Neuronal stem cell (in vitro differentiated cells): Measurements from ENCODE around the gene NDUFAF3.

Experiments used
- DNase-seq: peaks from one replicate; pipeline ENCODE4 v3.0.0-alpha.2; 2013; ENCODE audit warnings: low spot score
- H2AFZ ChIP-seq: one replicate; pipeline ENCODE4 v1.6.1; 2013; ENCODE audit warnings: mild to moderate bottlenecking, low read length, inconsistent platforms
- H2AK5ac ChIP-seq: 2 replicates; pipeline ENCODE4 v1.6.1; 2013; ENCODE audit warnings: low read depth, mild to moderate bottlenecking, inconsistent platforms, low read length, moderate library complexity, mixed read lengths
- H2BK120ac ChIP-seq: 2 replicates; pipeline ENCODE4 v1.6.1; 2013; ENCODE audit warnings: low read depth, mild to moderate bottlenecking, inconsistent platforms, low read length, moderate library complexity, mixed read lengths
- H2BK12ac ChIP-seq: one replicate; pipeline ENCODE4 v1.6.1; 2013; ENCODE audit warnings: low read length, inconsistent platforms
- H2BK15ac ChIP-seq: 2 replicates; pipeline ENCODE4 v1.6.1; 2013; ENCODE audit warnings: mild to moderate bottlenecking, low read length, inconsistent platforms, mixed read lengths
- H2BK5ac ChIP-seq: one replicate; pipeline ENCODE4 v1.6.1; 2013; ENCODE audit warnings: inconsistent platforms, mild to moderate bottlenecking, low read length, moderate library complexity
- H3K14ac ChIP-seq: one replicate; pipeline ENCODE4 v1.6.1; 2013; ENCODE audit warnings: low read length, inconsistent platforms
- H3K18ac ChIP-seq: 2 replicates; pipeline ENCODE4 v1.6.1; 2013; ENCODE audit warnings: low read length, inconsistent platforms
- H3K23ac ChIP-seq: 2 replicates; pipeline ENCODE4 v1.6.1; 2013; ENCODE audit warnings: low read depth, mild to moderate bottlenecking, mixed read lengths, low read length, inconsistent platforms; ENCODE audit not compliant: poor library complexity
- H3K27ac ChIP-seq: replicated peaks from 3 replicates; pipeline ENCODE4 v1.5.1; 2013; ENCODE audit warnings: low read length, inconsistent platforms
- H3K27me3 ChIP-seq, 3 experiments: 2 replicates each; pipeline ENCODE4 v1.6.1; 2013; ENCODE audit warnings: low read length in 3 of 3, mild to moderate bottlenecking in 2 of 3, inconsistent platforms in 1 of 3, low read depth in 1 of 3, mixed read lengths in 1 of 3, moderate library complexity in 1 of 3; ENCODE audit not compliant: control insufficient read depth in 3 of 3, insufficient read depth in 3 of 3
- H3K36me3 ChIP-seq, 2 donors: replicated peaks in 1 of 2; 2 replicates each; pipeline ENCODE4 v1.6.1; 2013; ENCODE audit warnings: low read length in 2 of 2; ENCODE audit not compliant: control insufficient read depth in 2 of 2, insufficient read depth in 2 of 2
- H3K4ac ChIP-seq: 2 replicates; pipeline ENCODE4 v1.6.1; 2013; ENCODE audit warnings: inconsistent platforms, mild to moderate bottlenecking, low read length, moderate library complexity
- H3K4me1 ChIP-seq, 2 donors: 1 replicate in 1 of 2; 2 replicates in 1 of 2; pipeline ENCODE4 v1.6.1; 2013; ENCODE audit warnings: low read length in 2 of 2, low read depth in 1 of 2; ENCODE audit not compliant: control insufficient read depth in 2 of 2, insufficient read depth in 1 of 2
- H3K4me2 ChIP-seq: one replicate; pipeline ENCODE4 v1.6.1; 2013; ENCODE audit warnings: mild to moderate bottlenecking, low read length, inconsistent platforms; ENCODE audit not compliant: insufficient read depth, poor library complexity, severe bottlenecking
- H3K4me3 ChIP-seq, 2 donors: 2 replicates each; pipeline ENCODE4 v1.5.1; 2013; ENCODE audit warnings: low read length in 2 of 2, mild to moderate bottlenecking in 2 of 2, inconsistent platforms in 1 of 2, moderate library complexity in 1 of 2
- H3K79me1 ChIP-seq: one replicate; pipeline ENCODE4 v1.6.1; 2013; ENCODE audit warnings: low read depth, mild to moderate bottlenecking, inconsistent platforms, low read length, moderate library complexity
- H3K9ac ChIP-seq: one replicate; pipeline ENCODE4 v1.6.1; 2013; ENCODE audit warnings: mild to moderate bottlenecking, low read depth, low read length, inconsistent platforms; ENCODE audit not compliant: poor library complexity
- H3K9me3 ChIP-seq, 2 donors: replicated peaks in 1 of 2; 2 replicates each; pipeline versions ENCODE3 to v1.6.1; 2013; ENCODE audit warnings: low read length in 2 of 2, mild to moderate bottlenecking in 2 of 2, inconsistent platforms in 1 of 2, low read depth in 1 of 2, mixed read lengths in 1 of 2, moderate library complexity in 1 of 2; ENCODE audit not compliant: control insufficient read depth in 2 of 2, insufficient read depth in 1 of 2
- H4K8ac ChIP-seq: one replicate; pipeline ENCODE4 v1.6.1; 2013; ENCODE audit warnings: low read depth, mild to moderate bottlenecking, inconsistent platforms, low read length, moderate library complexity
- H4K91ac ChIP-seq: one replicate; pipeline ENCODE4 v1.6.1; 2013; ENCODE audit warnings: low read length, low read depth, mild to moderate bottlenecking, inconsistent platforms; ENCODE audit not compliant: poor library complexity
- WGBS, 2 donors: extraction: QIAGEN DNeasy Blood & Tissue Kit; methylation state at CpG; one replicate each; pipeline ENCODE4 v1.1.7; 2013; ENCODE audit warnings: missing lambda C conversion rate in 2 of 2, mixed read lengths in 1 of 2; ENCODE audit not compliant: insufficient read length in 2 of 2, insufficient replicate concordance in 1 of 2; ENCODE audit errors: extremely low coverage in 2 of 2; 5-methylcytosine and 5-hydroxymethylcytosine counted together

Gene NDUFAF3

DNA sequence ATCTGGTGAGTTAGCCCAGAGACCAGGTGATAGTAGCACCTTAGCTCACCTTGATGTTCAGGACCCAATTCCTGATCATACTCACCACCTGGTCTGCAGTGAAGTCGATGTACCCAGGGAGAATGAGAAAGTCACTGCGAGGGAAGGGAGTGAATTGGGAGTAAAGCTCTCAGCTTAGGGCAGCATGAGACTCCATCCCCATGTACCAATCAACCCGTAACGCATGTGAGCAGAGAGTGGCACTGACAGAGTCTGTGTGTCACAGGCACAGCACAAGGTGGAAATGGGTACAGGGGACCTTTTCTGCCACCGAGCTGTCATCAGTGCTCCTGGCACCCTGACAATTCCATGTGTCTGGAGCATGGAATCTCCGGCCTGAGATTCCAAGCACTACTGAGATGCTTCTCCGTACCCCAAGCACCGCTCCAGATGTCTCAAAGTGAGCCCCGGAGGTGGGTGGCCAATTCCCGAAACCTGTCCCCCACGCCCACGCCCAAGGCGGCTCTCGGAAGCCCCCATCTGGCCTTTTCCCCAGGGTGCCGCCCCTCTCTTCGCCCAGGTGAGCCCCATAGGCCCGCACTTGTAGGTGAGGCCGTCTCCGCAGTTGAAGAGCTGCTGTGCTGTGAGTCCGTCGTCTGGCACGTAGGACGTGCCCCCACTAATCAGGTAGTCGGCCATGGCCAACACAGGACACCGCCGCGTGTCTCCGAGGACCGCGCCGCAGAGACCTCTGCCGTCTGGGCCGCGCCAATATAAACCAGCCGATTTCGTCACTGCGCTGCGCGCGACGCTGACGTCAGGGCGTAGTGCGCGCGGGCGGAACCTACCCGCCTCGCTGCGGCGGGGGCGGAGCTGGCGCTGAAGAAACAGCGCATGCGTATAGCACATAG is 7.0 kb downstream of the NDUFAF3 start, which contains the start of gene IMPDH2:
TSS of gene IMPDH2 (minus strand) at position 726 of the 890 bp plus-strand sequence. CDS start at position 678, 48 bp downstream.
- no peak within 1 kb of the TSS for H3K27ac ChIP-seq
- peak within 1 kb of the TSS; percentile 35 for H2BK5ac ChIP-seq
- H3K9ac ChIP-seq = peak within 1 kb of the TSS; percentile 97
- H3K4me1 ChIP-seq = peaks cover 6 to 10% of the 10 kb centered on the region in 2 donors
- peak within 1 kb of the TSS; percentile 72 to 83 for H3K4me3 ChIP-seq
- peak within 1 kb of the TSS; percentile 27 for H3K4ac ChIP-seq
- H3K9me3 ChIP-seq = no peaks in the 10 kb centered on the region
- peak within 1 kb of the TSS; percentile 99 for H3K23ac ChIP-seq
- no CpG with 5 or more reads among the region's 55 CpGs for WGBS, 2 donors
- no peak within 1 kb of the TSS for H4K91ac ChIP-seq
- peak within 1 kb of the TSS; percentile 48 for H2AK5ac ChIP-seq
- peaks cover 10% of the 10 kb centered on the region for H3K79me1 ChIP-seq
- DNase-seq = peak; percentile 88
- no peak within 1 kb of the TSS for H2BK15ac ChIP-seq
- H2AFZ ChIP-seq = peak within 1 kb of the TSS; percentile 77
- peak within 1 kb of the TSS; percentile 89 for H3K18ac ChIP-seq
- peaks cover 58 to 93% of the 10 kb centered on the region in 2 donors for H3K36me3 ChIP-seq
- no peak within 1 kb of the TSS for H2BK120ac ChIP-seq
- no peaks in the 10 kb centered on the region for H3K27me3 ChIP-seq
- H2BK12ac ChIP-seq = no peak within 1 kb of the TSS
- H4K8ac ChIP-seq = no peak within 1 kb of the TSS
- H3K14ac ChIP-seq = no peak within 1 kb of the TSS
- peak within 1 kb of the TSS; percentile 92 for H3K4me2 ChIP-seq

DNA sequence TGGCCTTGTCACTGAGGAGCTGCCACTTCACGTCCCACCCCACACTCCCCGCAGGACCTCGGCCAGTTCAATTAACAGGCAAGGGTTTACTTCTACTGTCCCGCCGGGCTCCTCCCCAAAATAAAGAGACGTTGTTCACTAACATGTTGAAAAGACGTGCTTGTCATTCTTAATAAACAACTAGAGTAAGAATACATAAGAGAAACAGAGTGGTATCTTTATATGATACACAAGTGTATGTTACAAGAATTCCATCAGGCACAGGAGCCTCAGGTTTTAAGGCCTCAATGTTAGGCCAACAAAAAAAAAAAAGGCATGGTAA is 7.6 kb downstream of the NDUFAF3 start:
- peaks cover 6 to 10% of the 10 kb centered on the region in 2 donors for H3K4me1 ChIP-seq
- H3K9me3 ChIP-seq = no peaks in the 10 kb centered on the region
- H3K23ac ChIP-seq = peak overlapping the region; percentile 99
- H3K79me1 ChIP-seq = peaks cover 9% of the 10 kb centered on the region
- H3K14ac ChIP-seq = no peak overlapping the region
- DNase-seq = no peak
- H2BK12ac ChIP-seq = no peak overlapping the region
- H3K4me2 ChIP-seq = no peak overlapping the region
- no peak overlapping the region for H3K4ac ChIP-seq
- H3K27ac ChIP-seq = no peak overlapping the region
- no peak overlapping the region for H4K8ac ChIP-seq
- H3K4me3 ChIP-seq = peak overlapping the region in 1 of 2 donors; percentile 72
- no peak overlapping the region for H2BK5ac ChIP-seq
- no peak overlapping the region for H3K9ac ChIP-seq
- H2BK120ac ChIP-seq = no peak overlapping the region
- H4K91ac ChIP-seq = no peak overlapping the region
- H2AFZ ChIP-seq = peak overlapping the region; percentile 60
- peaks cover 58 to 93% of the 10 kb centered on the region in 2 donors for H3K36me3 ChIP-seq
- no peak overlapping the region for H3K18ac ChIP-seq
- H2AK5ac ChIP-seq = no peak overlapping the region
- WGBS, 2 donors = no CpG with 5 or more reads among the region's 7 CpGs
- H2BK15ac ChIP-seq = no peak overlapping the region
- H3K27me3 ChIP-seq = no peaks in the 10 kb centered on the region

DNA sequence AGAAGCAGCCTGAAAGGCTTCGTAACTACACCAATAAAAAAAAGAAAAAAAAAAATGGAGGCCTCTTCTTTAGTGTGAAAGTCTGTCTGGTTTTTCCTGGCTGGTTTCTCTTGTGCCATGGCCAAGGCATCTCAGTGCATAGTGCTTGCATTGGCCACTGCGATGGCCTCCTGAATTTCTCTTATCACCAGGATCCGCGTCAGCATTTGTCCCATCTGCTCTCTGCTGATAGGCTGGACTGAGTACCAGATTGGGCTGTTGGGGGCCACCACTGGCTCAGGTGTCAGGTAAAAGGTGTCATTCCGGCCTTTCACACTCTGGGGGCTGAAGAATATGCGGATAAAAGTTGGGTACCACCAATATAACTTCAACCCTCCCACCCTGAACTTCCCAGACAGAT is 8.4 kb downstream of the NDUFAF3 start:
- H3K18ac ChIP-seq = no peak overlapping the region
- peaks cover 53 to 93% of the 10 kb centered on the region in 2 donors for H3K36me3 ChIP-seq
- H2BK15ac ChIP-seq = no peak overlapping the region
- H3K27ac ChIP-seq = no peak overlapping the region
- no peak overlapping the region for H4K8ac ChIP-seq
- H2AFZ ChIP-seq = no peak overlapping the region
- no peak for DNase-seq
- no peak overlapping the region for H3K23ac ChIP-seq
- H2BK12ac ChIP-seq = no peak overlapping the region
- H3K4me1 ChIP-seq = peaks cover 6 to 10% of the 10 kb centered on the region in 2 donors
- H2BK5ac ChIP-seq = no peak overlapping the region
- no peak overlapping the region for H3K4ac ChIP-seq
- no peak overlapping the region for H3K9ac ChIP-seq
- no peak overlapping the region for H3K4me2 ChIP-seq
- peaks cover 7% of the 10 kb centered on the region for H3K79me1 ChIP-seq
- no peaks in the 10 kb centered on the region for H3K9me3 ChIP-seq
- no peak overlapping the region for H3K14ac ChIP-seq
- H2BK120ac ChIP-seq = no peak overlapping the region
- WGBS, 2 donors = no CpG with 5 or more reads among the region's 6 CpGs
- no peak overlapping the region for H4K91ac ChIP-seq
- H3K27me3 ChIP-seq = no peaks in the 10 kb centered on the region
- no peak overlapping the region for H2AK5ac ChIP-seq
- H3K4me3 ChIP-seq = no peak overlapping the region

DNA sequence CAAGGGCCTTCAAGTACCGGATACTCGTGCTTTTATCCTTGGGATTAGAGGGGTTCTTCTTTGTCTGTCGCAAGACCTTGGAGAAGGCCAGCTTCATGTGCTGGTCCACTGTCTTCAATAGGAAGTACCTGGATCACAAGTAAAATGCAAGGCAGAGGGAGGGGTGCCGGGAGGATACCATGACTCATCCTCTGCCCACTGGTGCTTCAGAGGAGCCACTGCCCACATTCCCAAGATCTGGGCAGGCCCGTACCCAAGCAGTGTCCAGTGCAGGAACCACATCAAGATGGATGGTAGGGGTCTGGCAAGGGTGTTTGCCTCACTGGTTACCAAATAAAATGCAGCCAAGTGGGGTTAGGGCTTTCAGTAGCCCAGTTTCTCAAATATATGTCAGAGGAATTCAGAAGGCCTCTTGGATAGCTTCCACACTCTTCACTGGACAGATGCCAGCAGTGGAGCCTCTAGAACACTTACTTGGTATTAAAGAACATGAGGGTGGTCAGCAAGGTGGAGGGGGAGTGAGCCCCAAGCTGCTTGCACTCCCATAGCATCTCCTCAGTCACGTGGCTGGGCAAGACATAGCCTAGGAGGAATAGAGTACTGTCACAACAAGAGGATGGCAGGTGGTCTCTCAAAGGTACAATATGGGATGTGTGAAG is 10.9 kb downstream of the NDUFAF3 start:
- H2BK12ac ChIP-seq = no peak overlapping the region
- no peak for DNase-seq
- H2AFZ ChIP-seq = no peak overlapping the region
- H2BK15ac ChIP-seq = no peak overlapping the region
- H4K91ac ChIP-seq = no peak overlapping the region
- no peak overlapping the region for H3K4me2 ChIP-seq
- no peak overlapping the region for H3K18ac ChIP-seq
- no peaks in the 10 kb centered on the region for H3K9me3 ChIP-seq
- no peak overlapping the region for H3K4ac ChIP-seq
- H3K23ac ChIP-seq = no peak overlapping the region
- no peaks in the 10 kb centered on the region for H3K27me3 ChIP-seq
- H3K14ac ChIP-seq = no peak overlapping the region
- no peak overlapping the region for H2AK5ac ChIP-seq
- H2BK120ac ChIP-seq = no peak overlapping the region
- no peak overlapping the region for H3K4me3 ChIP-seq
- H3K79me1 ChIP-seq = peaks cover 7% of the 10 kb centered on the region
- peaks cover 35 to 93% of the 10 kb centered on the region in 2 donors for H3K36me3 ChIP-seq
- H3K27ac ChIP-seq = no peak overlapping the region
- peaks cover 6 to 10% of the 10 kb centered on the region in 2 donors for H3K4me1 ChIP-seq
- WGBS, 2 donors = no CpG with 5 or more reads among the region's 6 CpGs
- H3K9ac ChIP-seq = no peak overlapping the region
- no peak overlapping the region for H2BK5ac ChIP-seq
- no peak overlapping the region for H4K8ac ChIP-seq
